H1 (cell line): ENCODE data around the gene FHOD1.

Experiments
- CTCF ChIP-seq, 3 experiments: IDR thresholded peaks; 1 replicate in 2 of 3; 2 replicates in 1 of 3; pipeline versions ENCODE4 v1.5.1 to v1.6.1; 2011; ENCODE audit warnings: low read length in 3 of 3, mild to moderate bottlenecking in 3 of 3, inconsistent platforms in 2 of 3, low read depth in 1 of 3, moderate library complexity in 1 of 3; ENCODE audit not compliant: insufficient read depth in 1 of 3; ENCODE audit errors: control extremely low read depth in 1 of 3
- EGR1 ChIP-seq: IDR thresholded peaks from 2 replicates; pipeline ENCODE4 v1.6.1; 2011; ENCODE audit warnings: low read depth, low read length, borderline replicate concordance
- POLR2AphosphoS5 ChIP-seq: IDR thresholded peaks from 2 replicates; pipeline ENCODE4 v1.6.1; 2011; ENCODE audit warnings: low read depth, low read length

- TF ChIP-seq CTCF (IDR thresholded peaks at IDR 0.05; ENCODE audit: control extremely low read depth in 1 of 3, insufficient read depth in 1 of 3, low read depth in 1 of 3, low read length in 3 of 3) (no peak), EGR1 (no peak), POLR2AphosphoS5 (no peak)
Measured at GRCh38 chr16:67252609-67253497, 5.6 kb upstream of the FHOD1 start.
